Measurements from ENCODE around the gene AGBL4.

- no peak for TF ChIP-seq CTCF (IDR thresholded peaks at IDR 0.05)
- TF ChIP-seq POLR2A (IDR thresholded peaks at IDR 0.05) = no peak
These were observed 1043.8 kb downstream of the AGBL4 start for GRCh38 chr1:48979940-48980339.
